IPS-18a (cell line): ENCODE measurements around the gene ARRDC1.
"Not testable (repeated sequence)": the region's sequence is repeated elsewhere in the genome, so short reads cannot be mapped to it uniquely, and the experiment has no call there.

Source experiments
- H3K27ac ChIP-seq: one replicate; pipeline ENCODE4 v1.5.1; 2013; ENCODE audit warnings: low read length
- H3K27me3 ChIP-seq: one replicate; pipeline ENCODE4 v1.6.1; 2013; ENCODE audit warnings: mild to moderate bottlenecking, low read length; ENCODE audit not compliant: control insufficient read depth, insufficient read depth
- H3K36me3 ChIP-seq: one replicate; pipeline ENCODE4 v1.6.1; 2013; ENCODE audit warnings: low read depth, low read length; ENCODE audit not compliant: control insufficient read depth
- H3K4me1 ChIP-seq: one replicate; pipeline ENCODE4 v1.6.1; 2013; ENCODE audit warnings: low read depth, low read length; ENCODE audit not compliant: control insufficient read depth
- H3K4me3 ChIP-seq: one replicate; pipeline ENCODE4 v1.5.1; 2013; ENCODE audit warnings: low read length
- H3K9ac ChIP-seq: one replicate; pipeline ENCODE4 v1.6.1; 2013; ENCODE audit warnings: mild to moderate bottlenecking, low read length, moderate library complexity
- H3K9me3 ChIP-seq: one replicate; pipeline ENCODE4 v1.6.1; 2013; ENCODE audit warnings: low read depth, low read length; ENCODE audit not compliant: control insufficient read depth

ARRDC1 gene

GRCh38 chr9:137589441-137590122, 15.9 kb upstream of the ARRDC1 start:
- H3K9ac ChIP-seq = peak overlapping the region; percentile 62
- H3K4me3 ChIP-seq = peak overlapping the region; percentile 71
- peaks cover 36% of the 10 kb centered on the region for H3K36me3 ChIP-seq
- peaks cover 6% of the 10 kb centered on the region for H3K4me1 ChIP-seq
- H3K27ac ChIP-seq = no peak overlapping the region
- H3K9me3 ChIP-seq = no peaks in the 10 kb centered on the region
- H3K27me3 ChIP-seq = no peaks in the 10 kb centered on the region

- no peak overlapping the region for H3K9ac ChIP-seq
- no peak overlapping the region for H3K27ac ChIP-seq
- peaks cover 36% of the 10 kb centered on the region for H3K36me3 ChIP-seq
- peaks cover 6% of the 10 kb centered on the region for H3K4me1 ChIP-seq
- H3K4me3 ChIP-seq = peak overlapping the region; percentile 71
- H3K27me3 ChIP-seq = no peaks in the 10 kb centered on the region
- no peaks in the 10 kb centered on the region for H3K9me3 ChIP-seq
These were observed 15.4 kb upstream of the ARRDC1 start for GRCh38 chr9:137590123-137590468.

GRCh38 chr9:137590469-137591383, 14.8 kb upstream of the ARRDC1 start, which contains the start of gene ZMYND19:
ZMYND19 (minus strand) TSS chr9:137590512; CDS start chr9:137590263, 249 bp downstream.
- peak within 1 kb of the TSS; percentile 75 for H3K4me3 ChIP-seq
- H3K36me3 ChIP-seq = peaks cover 32% of the 10 kb centered on the region
- H3K9ac ChIP-seq = peak within 1 kb of the TSS; percentile 62
- H3K4me1 ChIP-seq = peaks cover 6% of the 10 kb centered on the region
- H3K9me3 ChIP-seq = no peaks in the 10 kb centered on the region
- H3K27me3 ChIP-seq = no peaks in the 10 kb centered on the region
- H3K27ac ChIP-seq = no peak within 1 kb of the TSS

- no peak overlapping the region for H3K9ac ChIP-seq
- H3K4me1 ChIP-seq = peaks cover 6% of the 10 kb centered on the region
- H3K9me3 ChIP-seq = no peaks in the 10 kb centered on the region
- no peaks in the 10 kb centered on the region for H3K27me3 ChIP-seq
- H3K36me3 ChIP-seq = peaks cover 12% of the 10 kb centered on the region
- H3K4me3 ChIP-seq = no peak overlapping the region
- no peak overlapping the region for H3K27ac ChIP-seq
These were observed 12.7 kb upstream of the ARRDC1 start for GRCh38 chr9:137592767-137593166.

GRCh38 chr9:137593176-137593575, 12.3 kb upstream of the ARRDC1 start:
- H3K27ac ChIP-seq = no peak overlapping the region
- H3K36me3 ChIP-seq = peaks cover 8% of the 10 kb centered on the region
- no peaks in the 10 kb centered on the region for H3K27me3 ChIP-seq
- no peak overlapping the region for H3K4me3 ChIP-seq
- H3K9ac ChIP-seq = no peak overlapping the region
- H3K9me3 ChIP-seq = no peaks in the 10 kb centered on the region
- peaks cover 6% of the 10 kb centered on the region for H3K4me1 ChIP-seq

GRCh38 chr9:137596577-137596976, 8.9 kb upstream of the ARRDC1 start:
- not testable (repeated sequence) for H3K9me3 ChIP-seq, H3K27ac ChIP-seq, H3K27me3 ChIP-seq, H3K4me3 ChIP-seq, H3K9ac ChIP-seq, H3K36me3 ChIP-seq, H3K4me1 ChIP-seq

GRCh38 chr9:137598943-137599342, 6.5 kb upstream of the ARRDC1 start:
- Histone ChIP-seq H3K4me3 (no peak overlapping the region), H3K27ac (no peak overlapping the region), H3K9me3 (no peaks in the 10 kb centered on the region), H3K27me3 (peaks cover 10% of the 10 kb centered on the region), H3K36me3 (no peaks in the 10 kb centered on the region), H3K4me1 (no peaks in the 10 kb centered on the region), H3K9ac (no peak overlapping the region)

GRCh38 chr9:137602661-137603060, 2.8 kb upstream of the ARRDC1 start:
- H3K27me3 ChIP-seq = peaks cover 25% of the 10 kb centered on the region
- no peaks in the 10 kb centered on the region for H3K36me3 ChIP-seq
- no peaks in the 10 kb centered on the region for H3K4me1 ChIP-seq
- no peaks in the 10 kb centered on the region for H3K9me3 ChIP-seq
- no peak overlapping the region for H3K27ac ChIP-seq
- H3K4me3 ChIP-seq = no peak overlapping the region
- no peak overlapping the region for H3K9ac ChIP-seq

GRCh38 chr9:137603879-137604278, 1.6 kb upstream of the ARRDC1 start:
- Histone ChIP-seq H3K36me3 (no peaks in the 10 kb centered on the region), H3K9me3 (no peaks in the 10 kb centered on the region), H3K27me3 (peaks cover 25% of the 10 kb centered on the region), H3K4me3 (no peak overlapping the region), H3K9ac (no peak overlapping the region), H3K4me1 (no peaks in the 10 kb centered on the region), H3K27ac (no peak overlapping the region)

- H3K9ac ChIP-seq = no peak overlapping the region
- H3K9me3 ChIP-seq = no peaks in the 10 kb centered on the region
- no peak overlapping the region for H3K4me3 ChIP-seq
- H3K27ac ChIP-seq = no peak overlapping the region
- peaks cover 25% of the 10 kb centered on the region for H3K27me3 ChIP-seq
- H3K36me3 ChIP-seq = no peaks in the 10 kb centered on the region
- no peaks in the 10 kb centered on the region for H3K4me1 ChIP-seq
These were observed 970 bp upstream of the ARRDC1 start for GRCh38 chr9:137604345-137605086.

- Histone ChIP-seq H3K36me3 (no peaks in the 10 kb centered on the region), H3K9me3 (no peaks in the 10 kb centered on the region), H3K9ac (no peak overlapping the region), H3K4me1 (no peaks in the 10 kb centered on the region), H3K27ac (no peak overlapping the region), H3K27me3 (peaks cover 25% of the 10 kb centered on the region), H3K4me3 (peak overlapping the region; percentile 59)
These were observed 627 bp downstream of the ARRDC1 start for GRCh38 chr9:137606005-137606621.
